Measurements from ENCODE around the gene KRT78. TPM values are rescaled to one million over a fixed set of nuclear protein-coding genes. Genes with fewer than 3 reads are reported as not detected.

KRT78 gene
- total and polyA plus RNA-seq, 9 of the 15 experiments (the other 6 are each of a cell fraction or from before 2014, with no cell fraction given): not detected

DNA sequence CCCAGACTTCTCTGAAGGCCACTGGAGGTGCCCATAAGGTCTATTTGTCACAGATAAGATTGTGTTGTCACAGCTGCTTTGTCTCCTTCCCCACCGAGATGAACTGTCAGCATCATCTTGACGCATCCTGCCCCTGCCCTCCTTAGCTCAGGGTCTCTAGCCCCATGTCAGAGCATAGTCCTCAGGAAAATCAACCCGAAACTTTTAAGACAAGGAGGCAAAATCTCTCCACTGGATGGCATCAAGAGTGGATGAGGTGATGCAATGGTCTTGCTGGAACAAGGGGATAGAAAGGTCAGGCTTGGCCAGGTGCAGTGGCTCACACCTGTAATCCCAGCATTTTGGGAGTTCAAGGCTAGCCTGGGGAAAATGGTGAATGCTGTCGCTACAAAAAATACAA is 22.8 kb downstream of the KRT78 start:
- no peak overlapping the region for H2AFZ ChIP-seq (ENCODE audit: low read depth, low read length)
- peaks cover 33 to 69% of the 10 kb centered on the region in 2 experiments for H3K27me3 ChIP-seq (ENCODE audit: control insufficient read depth in 2 of 2, insufficient read depth in 2 of 2, low read length in 2 of 2)
- H3K36me3 ChIP-seq (ENCODE audit: control insufficient read depth, insufficient read depth, low read length): no peaks in the 10 kb centered on the region
- no peaks in the 10 kb centered on the region for H3K9me3 ChIP-seq (replicated peaks; ENCODE audit: control insufficient read depth, insufficient read depth, low read depth, low read length)
- H3K9ac ChIP-seq (ENCODE audit: insufficient read depth in 1 of 2, low read depth in 2 of 2, low read length in 2 of 2): no peak overlapping the region
- in situ Hi-C loops (cut with MboI): no loop called here
- no peaks in the 10 kb centered on the region for H3K4me1 ChIP-seq (replicated peaks in 1 of 2; ENCODE audit: control insufficient read depth in 2 of 2, insufficient read depth in 2 of 2, low read length in 2 of 2)
- FAIRE-seq (no peak), DNase-seq (ENCODE audit: extremely low read depth in 1 of 4, low spot score in 3 of 4) (no peak), ATAC-seq (no peak)
- CTCF ChIA-PET (ENCODE audit: low intra/inter-chr PET ratio): no interaction called here
- H4K20me1 ChIP-seq (replicated peaks; ENCODE audit: control insufficient read depth, insufficient read depth, low read length): no peaks in the 10 kb centered on the region; the same call in 1 of the 2 replicates
- no peak overlapping the region for H3K4me3 ChIP-seq
- H3K27ac ChIP-seq (ENCODE audit: extremely low read depth, low read depth, low read length): no peak overlapping the region
- 0% methylated on average over 4 of the region's 4 CpGs for WGBS (ENCODE audit: insufficient coverage, low coverage, missing lambda C conversion rate)
- BruUV-seq (replicated peaks): no TSS peak
- H3K4me2 ChIP-seq (ENCODE audit: insufficient read depth, low read length): no peak overlapping the region
- TF ChIP-seq TRIM25 (IDR thresholded peaks at IDR 0.05; ENCODE audit: borderline replicate concordance) (no peak), SLC30A9 (CRISPR knock-in tag; IDR thresholded peaks at IDR 0.05) (no peak), HDAC6 (IDR thresholded peaks at IDR 0.05; ENCODE audit: low read depth, low read length) (no peak), THRAP3 (IDR thresholded peaks at IDR 0.05; ENCODE audit: borderline replicate concordance) (no peak), RBM34 (IDR thresholded peaks at IDR 0.05; ENCODE audit: borderline replicate concordance, insufficient read depth, low read length) (no peak), CHCHD3 (CRISPR knock-in tag; IDR thresholded peaks at IDR 0.05) (no peak), STAT5B (CRISPR knock-in tag; IDR thresholded peaks at IDR 0.05) (no peak), ATF6 (CRISPR knock-in tag; IDR thresholded peaks at IDR 0.05) (no peak), RCOR1 (IDR thresholded peaks at IDR 0.05; ENCODE audit: borderline replicate concordance in 1 of 2, low read depth in 2 of 2, low read length in 2 of 2) (no peak), NR2C2 (CRISPR knock-in tag; IDR thresholded peaks at IDR 0.05) (no peak), NR2C2 (tag; IDR thresholded peaks at IDR 0.05) (no peak), ZNF717 (CRISPR knock-in tag; IDR thresholded peaks at IDR 0.05) (no peak), STAT6 (CRISPR knock-in tag; IDR thresholded peaks at IDR 0.05) (no peak), ZNF699 (CRISPR knock-in tag; IDR thresholded peaks at IDR 0.05; ENCODE audit: insufficient replicate concordance) (no peak), CAMTA2 (CRISPR knock-in tag; conservative IDR thresholded peaks at IDR 0.05) (no peak), ZC3H8 (IDR thresholded peaks at IDR 0.05) (no peak)
- H3K9me1 ChIP-seq (ENCODE audit: control insufficient read depth, insufficient read depth, low read length): no peaks in the 10 kb centered on the region
- H3K79me2 ChIP-seq (ENCODE audit: control insufficient read depth, insufficient read depth, low read length): no peaks in the 10 kb centered on the region
- intact Hi-C loops (cut with micrococcal nuclease): no loop called here
- POLR2A ChIA-PET: interaction anchor here (0.6 kb wide), 1 partner anchor 13 kb away, joined by 3 read pairs; no protein-coding TSS in a partner anchor

Measured in K562 (cell line).